Spinal cord (tissue), 10 donors: ENCODE results near the gene RS1. TPM values are rescaled to one million over a fixed set of nuclear protein-coding genes. Genes with fewer than 3 reads are reported as not detected.

Experiments used
- DNase-seq, 6 donors: peaks; one replicate each; pipeline versions ENCODE4 v3.0.0 to v3.0.0-alpha.2; 2013 to 2015; ENCODE audit warnings: low spot score in 6 of 6, low read depth in 4 of 6
- H3K27ac ChIP-seq: one replicate; pipeline ENCODE4 v1.5.1; 2013; ENCODE audit warnings: low read depth, low read length, control low read depth
- H3K27me3 ChIP-seq: one replicate; pipeline ENCODE4 v1.6.1; 2013; ENCODE audit warnings: low read length; ENCODE audit not compliant: control insufficient read depth, insufficient read depth
- H3K36me3 ChIP-seq: one replicate; pipeline ENCODE4 v1.6.1; 2013; ENCODE audit warnings: low read length; ENCODE audit not compliant: control insufficient read depth, insufficient read depth
- H3K4me1 ChIP-seq: one replicate; pipeline ENCODE4 v1.6.1; 2013; ENCODE audit warnings: low read length; ENCODE audit not compliant: control insufficient read depth, insufficient read depth
- H3K4me3 ChIP-seq: one replicate; pipeline ENCODE4 v1.5.1; 2013; ENCODE audit warnings: low read depth, low read length, control low read depth
- H3K9me3 ChIP-seq: one replicate; pipeline ENCODE4 v1.6.1; 2013; ENCODE audit warnings: low read length; ENCODE audit not compliant: control insufficient read depth, insufficient read depth
- WGBS: methylation state at CpG from one replicate; pipeline ENCODE4 v1.1.5; 2013; ENCODE audit warnings: missing lambda C conversion rate; ENCODE audit not compliant: insufficient coverage; 5-methylcytosine and 5-hydroxymethylcytosine counted together
- long read RNA-seq, 4 donors: transcript quantifications; one replicate each; lab custom pipeline, GENCODE V29; 2026
- polyA plus RNA-seq, 2 donors: library from polyadenylated mRNA; unstranded; fragments of 120-200 nt; gene quantifications; one replicate each; pipeline ENCODE4 v1.2.1, GENCODE V29; 2013; ENCODE audit not compliant: insufficient read length in 2 of 2
- total RNA-seq, 2 donors: library from RNA; depleted of rRNA in 1 of 2; stranded (reverse); fragments of 120-200 nt in 1 of 2; fragments of >200 nt in 1 of 2; gene quantifications; one replicate each; pipeline versions ENCODE4 v1.2.3 to v1.2.4, GENCODE V29; 2013 to 2014
- donor health status: healthy.

RS1 gene
- total RNA-seq (under 1 TPM in 1 of 2 donors, not detected in 1; 0.06 TPM), polyA plus RNA-seq (under 1 TPM; 0.33 to 0.41 TPM)
- long read RNA-seq, donor 1, result 0 reads
- long read RNA-seq, donor 2, result 0 reads
- long read RNA-seq, donor 3, result 0 reads
- long read RNA-seq, donor 4, result 0 reads

DNA sequence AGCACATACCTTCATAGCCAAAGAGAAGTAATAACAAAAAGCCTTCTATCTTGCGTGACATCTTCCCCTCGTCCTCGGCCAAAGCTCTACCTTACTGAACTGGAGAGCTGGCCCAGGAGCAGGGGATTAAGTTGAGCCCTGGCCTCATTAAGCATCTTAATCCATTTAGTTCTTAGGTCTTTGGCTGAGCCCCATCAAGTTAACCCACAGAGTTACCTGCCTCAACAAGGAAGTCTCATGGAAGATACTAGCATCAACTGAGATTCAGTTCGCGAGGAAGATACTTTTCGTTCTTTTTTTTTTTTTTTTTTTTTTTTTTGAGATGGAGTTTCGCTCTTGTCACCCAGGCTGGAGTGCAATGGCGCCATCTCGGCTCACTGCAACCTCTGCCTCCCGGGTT, at the start of gene RS1:
Gene RS1, minus strand, starts transcription at position 101 of the 400 bp plus-strand sequence. Its CDS starts 40 bp downstream, at position 61.
- H3K27me3 ChIP-seq, result no peaks in the 10 kb centered on the region
- no peaks in the 10 kb centered on the region for H3K9me3 ChIP-seq
- 86% methylated on average over 7 of the region's 10 CpGs for WGBS
- no peaks in the 10 kb centered on the region for H3K36me3 ChIP-seq
- H3K27ac ChIP-seq, result no peak within 1 kb of the TSS
- H3K4me3 ChIP-seq, result no peak within 1 kb of the TSS
- H3K4me1 ChIP-seq, result peaks cover 4% of the 10 kb centered on the region
- no peak for DNase-seq

DNA sequence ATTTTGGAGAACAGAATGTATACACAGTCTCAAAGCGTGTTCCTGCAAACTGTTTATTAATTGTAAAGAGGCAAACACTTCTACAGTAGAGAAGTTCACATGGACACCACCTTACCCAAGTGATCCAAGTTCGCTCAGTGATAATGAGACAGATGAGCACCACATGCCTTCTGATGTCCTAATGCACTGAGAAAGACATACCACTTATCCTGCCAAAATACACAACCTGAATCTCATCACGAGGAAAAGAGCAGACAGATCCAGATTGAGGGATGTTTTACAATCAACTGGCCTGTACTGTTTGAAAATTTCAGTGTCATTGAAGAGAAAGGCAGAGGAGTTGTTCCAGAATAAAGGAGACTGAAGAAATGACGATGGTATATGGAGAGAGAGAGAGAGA, 47.9 kb upstream of the RS1 start:
- H3K27me3 ChIP-seq, result no peaks in the 10 kb centered on the region
- H3K27ac ChIP-seq, result no peak overlapping the region
- no peak overlapping the region for H3K4me3 ChIP-seq
- H3K4me1 ChIP-seq, result no peaks in the 10 kb centered on the region
- no peaks in the 10 kb centered on the region for H3K36me3 ChIP-seq
- 80% methylated on average over 1 of the region's 4 CpGs for WGBS
- H3K9me3 ChIP-seq, result no peaks in the 10 kb centered on the region
- DNase-seq, result no peak

GRCh38 chrX:18714910-18715309, 43.0 kb upstream of the RS1 start:
- H3K36me3 ChIP-seq, result no peaks in the 10 kb centered on the region
- H3K4me3 ChIP-seq, result no peak overlapping the region
- H3K27ac ChIP-seq, result no peak overlapping the region
- H3K9me3 ChIP-seq, result no peaks in the 10 kb centered on the region
- no peaks in the 10 kb centered on the region for H3K27me3 ChIP-seq
- H3K4me1 ChIP-seq, result no peaks in the 10 kb centered on the region
- DNase-seq, result no peak
- 77% methylated on average over 4 of the region's 9 CpGs for WGBS

DNA sequence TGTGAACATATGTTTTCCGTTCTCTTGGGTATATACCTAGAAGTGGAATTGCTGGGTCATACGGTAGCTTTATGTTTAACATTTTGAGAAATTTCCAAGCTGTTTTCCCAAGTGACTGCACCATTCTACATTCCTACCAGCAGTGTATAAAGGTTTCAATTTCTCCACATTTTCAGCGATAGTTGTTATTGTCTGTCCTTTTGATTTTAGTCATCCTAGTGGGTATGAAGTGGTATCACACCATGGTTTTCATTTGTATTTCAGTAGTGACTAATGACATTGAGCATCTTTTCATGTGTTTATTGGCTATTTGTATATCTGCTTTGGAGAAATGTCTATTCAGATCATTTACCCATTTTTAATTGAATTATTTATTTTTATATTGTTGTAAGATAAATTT, 37.9 kb upstream of the RS1 start:
- no peak overlapping the region for H3K27ac ChIP-seq
- no peak for DNase-seq
- WGBS, result no CpG with 5 or more reads among the region's 3 CpGs
- no peaks in the 10 kb centered on the region for H3K9me3 ChIP-seq
- no peak overlapping the region for H3K4me3 ChIP-seq
- no peaks in the 10 kb centered on the region for H3K27me3 ChIP-seq
- H3K36me3 ChIP-seq, result no peaks in the 10 kb centered on the region
- no peaks in the 10 kb centered on the region for H3K4me1 ChIP-seq

GRCh38 chrX:18707426-18708049, 35.6 kb upstream of the RS1 start, which contains the start of gene PPEF1:
PPEF1 (plus strand) TSS chrX:18707645; CDS start chrX:18707781, 136 bp downstream.
- Histone ChIP-seq H3K9me3 (no peaks in the 10 kb centered on the region), H3K36me3 (no peaks in the 10 kb centered on the region), H3K27ac (no peak within 1 kb of the TSS), H3K4me3 (no peak within 1 kb of the TSS), H3K27me3 (no peaks in the 10 kb centered on the region), H3K4me1 (no peaks in the 10 kb centered on the region)
- WGBS, result no CpG with 5 or more reads among the region's 8 CpGs
- DNase-seq, result peak in 2 of 6 donors; percentile 55 to 73

DNA sequence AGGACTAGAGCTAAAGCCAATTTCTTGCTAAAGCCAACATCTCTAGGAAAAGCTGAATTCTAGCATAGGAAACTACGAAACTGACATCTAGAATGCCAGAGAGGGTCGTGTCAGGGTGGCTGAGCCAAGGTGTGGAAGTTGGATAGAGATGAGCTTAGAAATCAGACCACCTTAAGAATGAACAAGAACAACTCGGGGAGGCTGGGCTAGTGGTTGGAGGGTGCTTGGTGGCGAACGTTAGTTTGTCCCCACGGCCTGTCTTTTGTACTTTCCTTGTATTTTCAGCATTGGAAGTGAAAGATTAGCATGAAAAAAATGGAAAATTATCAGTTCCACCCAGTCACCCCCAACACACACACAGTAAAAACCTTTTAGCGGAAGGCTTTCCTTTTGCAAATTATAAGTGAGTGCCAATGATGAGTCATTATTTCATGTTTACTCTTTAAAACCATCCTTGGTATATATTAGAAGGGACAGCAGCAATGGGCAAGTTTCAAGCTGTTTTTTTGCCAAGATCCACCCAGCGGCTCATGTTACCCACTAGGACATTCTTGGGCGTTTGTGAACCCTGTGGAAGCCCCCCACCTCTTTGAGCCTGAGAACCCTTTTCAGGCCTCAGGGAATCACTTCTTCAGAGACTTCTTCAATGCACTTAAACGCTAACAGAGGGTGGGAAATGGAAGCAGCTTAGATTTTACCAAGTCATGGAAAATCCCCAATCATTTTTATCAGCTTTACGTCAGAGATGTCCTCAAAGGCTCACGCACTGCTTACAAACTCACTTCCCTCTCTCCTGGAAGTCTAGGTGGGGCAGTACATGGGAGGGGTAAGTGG, 30.7 kb upstream of the RS1 start:
- H3K9me3 ChIP-seq, result no peaks in the 10 kb centered on the region
- H3K4me3 ChIP-seq, result no peak overlapping the region
- no peak overlapping the region for H3K27ac ChIP-seq
- 61% methylated on average over 3 of the region's 12 CpGs for WGBS
- peaks cover 3% of the 10 kb centered on the region for H3K27me3 ChIP-seq
- H3K36me3 ChIP-seq, result no peaks in the 10 kb centered on the region
- peaks cover 3% of the 10 kb centered on the region for H3K4me1 ChIP-seq
- DNase-seq, result no peak

DNA sequence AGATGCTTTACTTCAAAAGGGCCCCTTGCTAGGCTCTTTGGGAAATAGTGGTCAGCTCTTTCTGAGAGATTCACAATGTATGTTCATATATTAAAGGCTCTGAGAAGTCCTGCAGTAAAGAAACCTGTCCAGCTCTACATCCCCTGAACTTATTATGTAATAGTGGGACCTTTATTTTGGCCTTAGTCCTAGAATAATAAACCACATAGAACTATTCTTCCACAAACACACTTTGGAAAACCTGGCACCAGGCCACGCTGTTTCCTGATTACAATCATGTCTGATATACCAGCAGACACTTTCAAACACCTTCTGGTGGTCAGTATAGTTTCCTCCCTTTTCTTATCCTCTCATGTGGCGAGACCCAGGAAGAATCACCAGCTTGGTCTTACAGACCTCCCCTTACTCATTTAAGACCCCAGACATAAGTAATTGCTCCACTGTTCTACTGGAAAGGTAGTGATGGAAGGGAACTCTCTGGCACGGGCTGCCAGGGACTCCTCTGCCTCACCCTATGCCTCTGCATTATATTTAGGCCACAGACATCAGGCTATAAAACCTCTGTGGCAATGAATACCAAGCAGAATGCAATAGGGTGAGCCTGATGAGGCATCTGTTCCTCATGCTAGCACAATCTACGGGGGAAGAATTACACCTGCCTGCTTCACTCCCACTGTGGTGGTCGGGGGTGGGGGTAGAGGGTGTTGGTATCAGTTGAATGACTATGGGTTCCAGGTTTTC, 29.9 kb upstream of the RS1 start:
- Histone ChIP-seq H3K27ac (no peak overlapping the region), H3K9me3 (no peaks in the 10 kb centered on the region), H3K36me3 (no peaks in the 10 kb centered on the region), H3K4me3 (no peak overlapping the region), H3K27me3 (peaks cover 3% of the 10 kb centered on the region), H3K4me1 (peaks cover 3% of the 10 kb centered on the region)
- no peak for DNase-seq
- WGBS, result 67% methylated on average over 1 of the region's 5 CpGs

DNA sequence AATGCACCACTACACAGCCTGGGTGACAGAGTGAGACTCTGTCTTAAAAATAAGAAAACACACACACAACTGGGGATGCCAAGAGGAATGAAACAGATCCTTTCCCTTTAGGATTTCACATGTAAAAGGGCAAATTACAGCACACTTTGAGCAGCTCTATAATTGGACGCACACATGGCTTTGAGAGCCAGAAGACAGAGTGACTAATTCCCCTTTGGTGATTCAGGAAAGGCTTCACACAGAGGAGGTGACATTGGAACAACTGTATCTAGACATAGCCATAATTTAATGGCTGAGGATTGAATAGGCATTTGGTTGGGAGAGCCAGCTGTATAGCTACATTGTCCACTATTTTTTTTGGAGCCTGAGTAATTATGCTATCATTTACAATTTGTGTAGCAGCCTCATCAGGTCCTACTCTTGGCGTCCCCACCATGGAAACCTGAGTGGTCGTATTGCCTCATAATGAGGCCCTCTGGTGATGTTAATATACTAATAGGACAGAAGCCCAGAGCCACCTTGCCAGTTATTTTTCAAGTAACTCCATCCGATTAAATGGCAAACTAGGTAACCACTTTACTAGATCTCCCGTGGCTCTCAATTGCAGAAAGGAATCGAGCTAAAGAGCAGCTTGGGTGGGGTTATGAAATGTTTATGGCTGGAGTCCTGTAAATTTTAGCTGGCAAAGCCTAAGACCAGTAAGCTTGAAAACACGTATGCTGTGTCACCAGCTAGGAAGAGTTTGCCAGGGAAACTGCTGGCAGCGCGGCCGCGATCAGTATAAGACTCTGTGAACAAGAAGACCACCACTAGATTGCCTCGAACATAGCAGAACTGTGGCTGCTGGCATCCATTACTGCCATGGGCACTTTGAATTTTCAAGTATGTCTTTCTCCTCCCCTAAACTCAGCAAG, 27.1 kb upstream of the RS1 start:
- no peak for DNase-seq
- no peak overlapping the region for H3K27ac ChIP-seq
- WGBS, result 76% methylated on average over 8 of the region's 12 CpGs
- no peaks in the 10 kb centered on the region for H3K9me3 ChIP-seq
- H3K4me3 ChIP-seq, result no peak overlapping the region
- H3K4me1 ChIP-seq, result peaks cover 3% of the 10 kb centered on the region
- H3K36me3 ChIP-seq, result no peaks in the 10 kb centered on the region
- peaks cover 3% of the 10 kb centered on the region for H3K27me3 ChIP-seq

- DNase-seq, result no peak
- Histone ChIP-seq H3K36me3 (no peaks in the 10 kb centered on the region), H3K27me3 (peaks cover 3% of the 10 kb centered on the region), H3K4me3 (no peak overlapping the region), H3K27ac (no peak overlapping the region), H3K9me3 (no peaks in the 10 kb centered on the region), H3K4me1 (peaks cover 3% of the 10 kb centered on the region)
- 69% methylated on average over 2 of the region's 3 CpGs for WGBS
These were observed 24.7 kb upstream of the RS1 start for GRCh38 chrX:18696653-18697052.
